ENCODE data around the gene GNG3. TPM values are rescaled to one million over a fixed set of nuclear protein-coding genes. Genes with fewer than 3 reads are reported as not detected.
A peak's percentile ranks its signal among the peaks of the same experiment; 100 is the strongest.

Gene GNG3
- total RNA-seq: not detected

GRCh38 chr11:62707277-62707861, at the start of gene GNG3, which contains the start of gene BSCL2:
TSS of gene GNG3 (plus strand) at chr11:62707676. CDS start at chr11:62708296, 620 bp downstream.
TSS of gene BSCL2 (minus strand) at chr11:62707424. CDS start at chr11:62707195, 229 bp downstream.
- Histone ChIP-seq H3K27me3 (ENCODE audit: control insufficient read depth in 3 of 3, insufficient read depth in 3 of 3, low read length in 3 of 3) (no peaks in the 10 kb centered on the region), H3K36me3 (ENCODE audit: control insufficient read depth in 3 of 3, insufficient read depth in 3 of 3, low read length in 3 of 3) (peaks cover 10 to 14% (median 11%) of the 10 kb centered on the region in 3 donors), H3K9ac (ENCODE audit: low read depth in 1 of 3, low read length in 3 of 3) (peak within 1 kb of the TSS; percentile 96 to 99 (median 99)), H3K27ac (ENCODE audit: low read depth, low read length) (peak within 1 kb of the TSS; percentile 88), H3K4me1 (ENCODE audit: control insufficient read depth in 3 of 3, insufficient read depth in 3 of 3, low read length in 3 of 3) (peaks cover 40 to 48% (median 47%) of the 10 kb centered on the region in 3 donors), H3K9me3 (ENCODE audit: control insufficient read depth in 3 of 3, low read length in 3 of 3) (no peaks in the 10 kb centered on the region), H3K4me3 (ENCODE audit: low read length in 3 of 3) (peak within 1 kb of the TSS; percentile 88 to 97 (median 93))

GRCh38 chr11:62664405-62665074, 42.9 kb upstream of the GNG3 start:
- Histone ChIP-seq H3K9ac (ENCODE audit: low read depth in 1 of 3, low read length in 3 of 3) (peak overlapping the region; percentile 91 to 94 (median 93)), H3K27me3 (ENCODE audit: control insufficient read depth in 3 of 3, insufficient read depth in 3 of 3, low read length in 3 of 3) (no peaks in the 10 kb centered on the region), H3K27ac (ENCODE audit: low read depth, low read length) (peak overlapping the region; percentile 90), H3K4me3 (ENCODE audit: low read length in 3 of 3) (peak overlapping the region; percentile 95 to 98 (median 97)), H3K36me3 (ENCODE audit: control insufficient read depth in 3 of 3, insufficient read depth in 3 of 3, low read length in 3 of 3) (peaks cover 15 to 18% (median 16%) of the 10 kb centered on the region in 3 donors), H3K4me1 (ENCODE audit: control insufficient read depth in 3 of 3, insufficient read depth in 3 of 3, low read length in 3 of 3) (peaks cover 18 to 34% (median 30%) of the 10 kb centered on the region in 3 donors), H3K9me3 (ENCODE audit: control insufficient read depth in 3 of 3, low read length in 3 of 3) (no peaks in the 10 kb centered on the region)

- Histone ChIP-seq H3K9ac (ENCODE audit: low read depth in 1 of 3, low read length in 3 of 3) (peak within 1 kb of the TSS; percentile 91 to 94 (median 93)), H3K9me3 (ENCODE audit: control insufficient read depth in 3 of 3, low read length in 3 of 3) (no peaks in the 10 kb centered on the region), H3K27me3 (ENCODE audit: control insufficient read depth in 3 of 3, insufficient read depth in 3 of 3, low read length in 3 of 3) (no peaks in the 10 kb centered on the region), H3K27ac (ENCODE audit: low read depth, low read length) (peak within 1 kb of the TSS; percentile 90), H3K4me3 (ENCODE audit: low read length in 3 of 3) (peak within 1 kb of the TSS; percentile 95 to 98 (median 97)), H3K4me1 (ENCODE audit: control insufficient read depth in 3 of 3, insufficient read depth in 3 of 3, low read length in 3 of 3) (peaks cover 24 to 40% (median 36%) of the 10 kb centered on the region in 3 donors), H3K36me3 (ENCODE audit: control insufficient read depth in 3 of 3, insufficient read depth in 3 of 3, low read length in 3 of 3) (peaks cover 15 to 18% (median 16%) of the 10 kb centered on the region in 3 donors)
These were observed 42.3 kb upstream of the GNG3 start, which contains the start of the genes C11orf98 and CSKMT for GRCh38 chr11:62665075-62665598. TSS of gene C11orf98 (minus strand) at chr11:62665210. CDS start at chr11:62665169, 41 bp downstream. TSS of gene CSKMT (plus strand) at chr11:62665312. CDS start at chr11:62665880, 568 bp downstream.

- Histone ChIP-seq H3K4me1 (ENCODE audit: control insufficient read depth in 3 of 3, insufficient read depth in 3 of 3, low read length in 3 of 3) (peaks cover 28 to 44% (median 40%) of the 10 kb centered on the region in 3 donors), H3K36me3 (ENCODE audit: control insufficient read depth in 3 of 3, insufficient read depth in 3 of 3, low read length in 3 of 3) (peaks cover 15 to 18% (median 16%) of the 10 kb centered on the region in 3 donors), H3K9me3 (ENCODE audit: control insufficient read depth in 3 of 3, low read length in 3 of 3) (no peaks in the 10 kb centered on the region), H3K27ac (ENCODE audit: low read depth, low read length) (peak overlapping the region; percentile 90), H3K9ac (ENCODE audit: low read depth in 1 of 3, low read length in 3 of 3) (peak overlapping the region; percentile 88 to 93 (median 91)), H3K4me3 (ENCODE audit: low read length in 3 of 3) (peak overlapping the region; percentile 95 to 98 (median 97)), H3K27me3 (ENCODE audit: control insufficient read depth in 3 of 3, insufficient read depth in 3 of 3, low read length in 3 of 3) (no peaks in the 10 kb centered on the region)
These were observed 41.7 kb upstream of the GNG3 start for GRCh38 chr11:62665599-62666258.

GRCh38 chr11:62666259-62666926, 41.1 kb upstream of the GNG3 start:
- Histone ChIP-seq H3K9ac (ENCODE audit: low read depth in 1 of 3, low read length in 3 of 3) (peak overlapping the region; percentile 88 to 93 (median 91)), H3K27me3 (ENCODE audit: control insufficient read depth in 3 of 3, insufficient read depth in 3 of 3, low read length in 3 of 3) (no peaks in the 10 kb centered on the region), H3K27ac (ENCODE audit: low read depth, low read length) (peak overlapping the region; percentile 90), H3K4me3 (ENCODE audit: low read length in 3 of 3) (peak overlapping the region; percentile 95 to 98 (median 97)), H3K4me1 (ENCODE audit: control insufficient read depth in 3 of 3, insufficient read depth in 3 of 3, low read length in 3 of 3) (peaks cover 30 to 47% (median 44%) of the 10 kb centered on the region in 3 donors), H3K9me3 (ENCODE audit: control insufficient read depth in 3 of 3, low read length in 3 of 3) (no peaks in the 10 kb centered on the region), H3K36me3 (ENCODE audit: control insufficient read depth in 3 of 3, insufficient read depth in 3 of 3, low read length in 3 of 3) (peaks cover 15 to 18% (median 16%) of the 10 kb centered on the region in 3 donors)

- Histone ChIP-seq H3K4me1 (ENCODE audit: control insufficient read depth in 3 of 3, insufficient read depth in 3 of 3, low read length in 3 of 3) (peaks cover 34 to 52% (median 49%) of the 10 kb centered on the region in 3 donors), H3K9me3 (ENCODE audit: control insufficient read depth in 3 of 3, low read length in 3 of 3) (no peaks in the 10 kb centered on the region), H3K27ac (ENCODE audit: low read depth, low read length) (no peak overlapping the region), H3K9ac (ENCODE audit: low read depth in 1 of 3, low read length in 3 of 3) (peak overlapping the region in 2 of 3 donors; percentile 9 to 88), H3K36me3 (ENCODE audit: control insufficient read depth in 3 of 3, insufficient read depth in 3 of 3, low read length in 3 of 3) (peaks cover 15 to 17% (median 16%) of the 10 kb centered on the region in 3 donors), H3K4me3 (ENCODE audit: low read length in 3 of 3) (no peak overlapping the region), H3K27me3 (ENCODE audit: control insufficient read depth in 3 of 3, insufficient read depth in 3 of 3, low read length in 3 of 3) (no peaks in the 10 kb centered on the region)
These were observed 40.0 kb upstream of the GNG3 start for GRCh38 chr11:62667460-62667859.

- Histone ChIP-seq H3K9ac (ENCODE audit: low read depth in 1 of 3, low read length in 3 of 3) (peak overlapping the region in 2 of 3 donors; percentile 45 to 47), H3K36me3 (ENCODE audit: control insufficient read depth in 3 of 3, insufficient read depth in 3 of 3, low read length in 3 of 3) (peaks cover 14 to 22% (median 17%) of the 10 kb centered on the region in 3 donors), H3K27me3 (ENCODE audit: control insufficient read depth in 3 of 3, insufficient read depth in 3 of 3, low read length in 3 of 3) (no peaks in the 10 kb centered on the region), H3K4me1 (ENCODE audit: control insufficient read depth in 3 of 3, insufficient read depth in 3 of 3, low read length in 3 of 3) (peaks cover 42 to 58% (median 51%) of the 10 kb centered on the region in 3 donors), H3K27ac (ENCODE audit: low read depth, low read length) (no peak overlapping the region), H3K4me3 (ENCODE audit: low read length in 3 of 3) (no peak overlapping the region), H3K9me3 (ENCODE audit: control insufficient read depth in 3 of 3, low read length in 3 of 3) (no peaks in the 10 kb centered on the region)
These were observed 37.9 kb upstream of the GNG3 start for GRCh38 chr11:62669420-62670161.

GRCh38 chr11:62671236-62671607, 36.3 kb upstream of the GNG3 start:
- no peaks in the 10 kb centered on the region for H3K9me3 ChIP-seq (ENCODE audit: control insufficient read depth in 3 of 3, low read length in 3 of 3)
- H3K36me3 ChIP-seq (ENCODE audit: control insufficient read depth in 3 of 3, insufficient read depth in 3 of 3, low read length in 3 of 3): peaks cover 12 to 24% (median 23%) of the 10 kb centered on the region in 3 donors
- H3K27ac ChIP-seq (ENCODE audit: low read depth, low read length): peak overlapping the region; percentile 86
- peak overlapping the region; percentile 82 to 97 (median 96) for H3K9ac ChIP-seq (ENCODE audit: low read depth in 1 of 3, low read length in 3 of 3)
- H3K4me1 ChIP-seq (ENCODE audit: control insufficient read depth in 3 of 3, insufficient read depth in 3 of 3, low read length in 3 of 3): peaks cover 38 to 49% (median 48%) of the 10 kb centered on the region in 3 donors
- H3K27me3 ChIP-seq (ENCODE audit: control insufficient read depth in 3 of 3, insufficient read depth in 3 of 3, low read length in 3 of 3): no peaks in the 10 kb centered on the region
- H3K4me3 ChIP-seq (ENCODE audit: low read length in 3 of 3): peak overlapping the region; percentile 92 to 97 (median 95)
